GM12878 (cell line): ENCODE measurements around the gene LAMA2. TPM values are rescaled to one million over a fixed set of nuclear protein-coding genes. Genes with fewer than 3 reads are reported as not detected.

ENCODE experiments used
- ATAC-seq: fragments of 200-7000 bp; cut with Tn5 transposase; 3 replicates; pipeline ENCODE4 v1.9.1; 2020; ENCODE audit warnings: mild to moderate bottlenecking, moderate library complexity
- BruUV-seq: library from RNA; stranded (reverse); fragments of 400-500 nt; replicated peaks from 2 replicates; lab custom pipeline; 2021; lab: Mats Ljungman, UMichigan
- CTCF ChIA-PET: fragments of 300-600 bp; sonication (Branson Sonifier 250); formaldehyde crosslinking; extraction: SDS; loops from one replicate; lab custom pipeline; 2021; ENCODE audit warnings: inconsistent platforms; lab: Yijun Ruan, JAX
- POLR2A ChIA-PET: fragments of 350-600 bp; formaldehyde crosslinking; extraction: SDS; loops from one replicate; lab custom pipeline; 2021; ENCODE audit warnings: inconsistent platforms; lab: Charles Lee
- RAD21 ChIA-PET: fragments of 300-600 bp; sonication (Branson Sonifier 250); formaldehyde crosslinking; loops from one replicate; lab custom pipeline; 2023; ENCODE audit warnings: antibody characterized with exemption; ENCODE audit not compliant: unreplicated experiment; lab: Charles Lee
- SMC1A ChIA-PET: fragments of 300-600 bp; sonication (Branson Sonifier 250); formaldehyde crosslinking; loops from one replicate; lab custom pipeline; 2023; ENCODE audit not compliant: unreplicated experiment, uncharacterized antibody; lab: Charles Lee
- DNase-seq: peaks from one replicate; pipeline ENCODE4 v3.0.0-alpha.2; 2011; ENCODE audit warnings: low read depth, low spot score
- FAIRE-seq: peaks from 3 replicates; lab custom pipeline; 2011; peaks lifted over from hg19 to GRCh38; lab: Jason Lieb, UNC
- H2AFZ ChIP-seq: 2 replicates; pipeline ENCODE4 v1.6.0; 2011; ENCODE audit warnings: low read depth, low read length, control low read depth; ENCODE audit not compliant: control insufficient read depth
- H3K27ac ChIP-seq: 2 replicates; pipeline ENCODE4 v1.5.1; 2011; ENCODE audit warnings: control low read depth; ENCODE audit not compliant: control insufficient read depth, insufficient read depth
- H3K27me3 ChIP-seq, 2 experiments: replicated peaks in 1 of 2; 2 replicates each; pipeline versions ENCODE4 v1.6.0 to v1.6.1; 2011; ENCODE audit warnings: low read length in 1 of 2; ENCODE audit not compliant: control insufficient read depth in 2 of 2, insufficient read depth in 2 of 2
- H3K36me3 ChIP-seq, 2 experiments: 2 replicates each; pipeline ENCODE4 v1.5.1; 2011; ENCODE audit warnings: low read length in 1 of 2; ENCODE audit not compliant: control insufficient read depth in 2 of 2, insufficient read depth in 2 of 2
- H3K4me1 ChIP-seq: 2 replicates; pipeline ENCODE4 v1.6.1; 2011; ENCODE audit warnings: mild to moderate bottlenecking, low read length, moderate library complexity, mixed read lengths; ENCODE audit not compliant: control insufficient read depth, insufficient read depth
- H3K4me2 ChIP-seq: 2 replicates; pipeline ENCODE4 v1.6.0; 2011; ENCODE audit warnings: control low read depth; ENCODE audit not compliant: control insufficient read depth, insufficient read depth
- H3K4me3 ChIP-seq: fragments of 200-600 bp; sonication (generic); 2 replicates; pipeline ENCODE4 v1.5.1; 2016
- H3K79me2 ChIP-seq: 2 replicates; pipeline ENCODE4 v1.6.0; 2011; ENCODE audit warnings: low read length; ENCODE audit not compliant: control insufficient read depth, insufficient read depth
- H3K9ac ChIP-seq: 2 replicates; pipeline ENCODE4 v1.8.0; 2011; ENCODE audit warnings: low read length, control low read depth, mixed read lengths; ENCODE audit not compliant: control insufficient read depth, insufficient read depth
- H3K9me3 ChIP-seq: replicated peaks from 3 replicates; pipeline ENCODE4 v1.5.1; 2011; ENCODE audit warnings: mild to moderate bottlenecking, low read length; ENCODE audit not compliant: control insufficient read depth, insufficient read depth
- H4K20me1 ChIP-seq: 2 replicates; pipeline ENCODE4 v1.6.0; 2011; ENCODE audit not compliant: control insufficient read depth, insufficient read depth
- BCL3 ChIP-seq: IDR thresholded peaks from 2 replicates; pipeline ENCODE4 v1.6.1; 2011; ENCODE audit warnings: borderline replicate concordance, low read depth, mild to moderate bottlenecking, moderate library complexity, low read length; ENCODE audit not compliant: insufficient read depth, poor library complexity, severe bottlenecking
- CBX3 ChIP-seq: fragments of 200-600 bp; sonication (generic); IDR thresholded peaks from 2 replicates; pipeline ENCODE4 v1.6.1; 2016; ENCODE audit warnings: low read depth, borderline replicate concordance
- CEBPB ChIP-seq, 2 experiments: fragments of 150-350 bp in 1 of 2; IDR thresholded peaks; 2 replicates each; pipeline ENCODE4 v1.6.1; 2012 to 2014; ENCODE audit warnings: low read depth in 2 of 2, low read length in 2 of 2, borderline replicate concordance in 1 of 2, inconsistent platforms in 1 of 2
- EZH2 ChIP-seq: IDR thresholded peaks from 2 replicates; pipeline ENCODE4 v1.6.1; 2012; ENCODE audit warnings: low read depth, mild to moderate bottlenecking, control low read depth, inconsistent platforms, low read length, borderline replicate concordance; ENCODE audit not compliant: control insufficient read depth
- SMARCA5 ChIP-seq: fragments of 450-650 bp; IDR thresholded peaks from 2 replicates; pipeline ENCODE4 v1.6.1; 2017; ENCODE audit warnings: mild to moderate bottlenecking
- WRNIP1 ChIP-seq: IDR thresholded peaks from 2 replicates; pipeline ENCODE4 v1.6.1; 2011; ENCODE audit warnings: low read depth, low read length, improper control_type of control experiment, borderline replicate concordance
- WGBS: methylation state at CpG from one replicate; pipeline ENCODE4 v1.1.6; 2016; ENCODE audit warnings: low lambda C conversion rate; ENCODE audit not compliant: insufficient replicate concordance, insufficient coverage; ENCODE audit errors: missing lambda C conversion rate; 5-methylcytosine and 5-hydroxymethylcytosine counted together
- in situ Hi-C: fragments of 300-500 bp; cut with MboI; formaldehyde crosslinking; loops from 9 replicates; pipeline ENCODE4 v1.14.3; 2018; ENCODE audit warnings: mixed read lengths
- intact Hi-C: fragments of 100-400 bp; cut with micrococcal nuclease; formaldehyde crosslinking; loops from one replicate; pipeline ENCODE4 v1.14.2; 2022; ENCODE audit not compliant: unreplicated experiment
- polyA plus RNA-seq, 11 experiments: library from polyadenylated mRNA; depleted of rRNA in 4 of 11; unstranded in 6 of 11; stranded (reverse) in 5 of 11; fragments of >200 nt; fragmentation: Nextera tagmentation in 4 of 11; fragmentation: Illumina TruSeq in 1 of 11; extraction: Ambion mirVana in 4 of 11; extraction: Trizol in 1 of 11; gene quantifications; 1 replicate in 1 of 11; 2 replicates in 10 of 11; pipeline versions ENCODE4 v1.2.1 to v1.2.3, GENCODE V29; 2011 to 2016; ENCODE audit warnings: inconsistent platforms in 2 of 11, missing spikeins in 2 of 11, low read depth in 1 of 11
- total RNA-seq, 4 experiments: library from RNA; depleted of rRNA in 3 of 4; stranded (reverse); fragments of >200 nt in 3 of 4; fragmentation: Illumina TruSeq in 1 of 4; extraction: Trizol in 1 of 4; gene quantifications; 2 replicates each; pipeline versions ENCODE4 v1.2.1 to v1.2.3, GENCODE V29; 2013 to 2021
- TF ChIP-seq, protein P1 (sequence below): fragments of 450-650 bp; IDR thresholded peaks from 2 replicates; pipeline ENCODE4 v1.6.1; 2017; ENCODE audit warnings: mild to moderate bottlenecking, moderate library complexity

Gene LAMA2
- total and polyA plus RNA-seq, 10 of the 15 experiments (the other 5 are each of a cell fraction or from before 2014, with no cell fraction given): 0.04 to 2.0 (median 0.37) TPM; not detected in 1

DNA sequence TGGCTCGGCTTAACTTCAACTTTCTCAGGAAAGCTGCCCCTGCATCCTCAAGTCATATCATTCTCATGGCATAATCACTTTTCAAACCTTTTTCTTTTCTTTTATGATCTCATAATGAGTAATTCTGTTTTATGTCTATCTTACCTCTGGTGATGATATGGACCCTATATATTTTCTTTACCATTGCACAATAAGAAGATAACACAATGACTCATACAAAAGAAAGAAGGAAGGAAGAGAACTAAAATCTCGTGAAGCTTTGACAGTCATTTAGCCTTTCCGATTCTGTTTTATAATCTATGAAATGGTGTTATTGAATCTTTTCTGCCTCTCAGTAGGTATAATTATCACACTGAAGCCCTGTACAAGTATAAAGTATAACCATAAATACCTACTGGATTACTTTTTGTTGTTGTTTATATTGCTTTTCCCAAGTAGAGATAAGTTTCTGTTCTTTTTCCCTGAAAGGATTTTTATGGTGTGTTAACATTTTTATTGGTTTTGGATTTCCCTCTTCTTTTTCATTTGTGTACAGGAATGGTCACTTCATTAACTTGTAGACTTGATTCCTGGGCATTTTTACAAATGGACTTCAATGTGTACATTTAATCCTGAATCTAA, 300.9 kb downstream of the LAMA2 start:
- no peaks in the 10 kb centered on the region for H4K20me1 ChIP-seq
- DNase-seq (no peak), ATAC-seq (no peak), FAIRE-seq (no peak)
- H3K36me3 ChIP-seq: no peaks in the 10 kb centered on the region
- H3K27me3 ChIP-seq: no peaks in the 10 kb centered on the region
- H3K4me2 ChIP-seq: no peak overlapping the region
- no peaks in the 10 kb centered on the region for H3K4me1 ChIP-seq
- ChIA-PET CTCF (no interaction called here), RAD21 (no interaction called here), POLR2A (no interaction called here), SMC1A (no interaction called here)
- H3K4me3 ChIP-seq: no peak overlapping the region
- in situ Hi-C loops (no loop called here), intact Hi-C loops (no loop called here)
- no peaks in the 10 kb centered on the region for H3K9me3 ChIP-seq
- no peaks in the 10 kb centered on the region for H3K79me2 ChIP-seq
- no peak overlapping the region for H3K9ac ChIP-seq
- no peak for TF ChIP-seq BCL3
- no peak for TF ChIP-seq WRNIP1
- TF ChIP-seq SMARCA5: no peak
- TF ChIP-seq EZH2: no peak
- TF ChIP-seq, protein P1, sequence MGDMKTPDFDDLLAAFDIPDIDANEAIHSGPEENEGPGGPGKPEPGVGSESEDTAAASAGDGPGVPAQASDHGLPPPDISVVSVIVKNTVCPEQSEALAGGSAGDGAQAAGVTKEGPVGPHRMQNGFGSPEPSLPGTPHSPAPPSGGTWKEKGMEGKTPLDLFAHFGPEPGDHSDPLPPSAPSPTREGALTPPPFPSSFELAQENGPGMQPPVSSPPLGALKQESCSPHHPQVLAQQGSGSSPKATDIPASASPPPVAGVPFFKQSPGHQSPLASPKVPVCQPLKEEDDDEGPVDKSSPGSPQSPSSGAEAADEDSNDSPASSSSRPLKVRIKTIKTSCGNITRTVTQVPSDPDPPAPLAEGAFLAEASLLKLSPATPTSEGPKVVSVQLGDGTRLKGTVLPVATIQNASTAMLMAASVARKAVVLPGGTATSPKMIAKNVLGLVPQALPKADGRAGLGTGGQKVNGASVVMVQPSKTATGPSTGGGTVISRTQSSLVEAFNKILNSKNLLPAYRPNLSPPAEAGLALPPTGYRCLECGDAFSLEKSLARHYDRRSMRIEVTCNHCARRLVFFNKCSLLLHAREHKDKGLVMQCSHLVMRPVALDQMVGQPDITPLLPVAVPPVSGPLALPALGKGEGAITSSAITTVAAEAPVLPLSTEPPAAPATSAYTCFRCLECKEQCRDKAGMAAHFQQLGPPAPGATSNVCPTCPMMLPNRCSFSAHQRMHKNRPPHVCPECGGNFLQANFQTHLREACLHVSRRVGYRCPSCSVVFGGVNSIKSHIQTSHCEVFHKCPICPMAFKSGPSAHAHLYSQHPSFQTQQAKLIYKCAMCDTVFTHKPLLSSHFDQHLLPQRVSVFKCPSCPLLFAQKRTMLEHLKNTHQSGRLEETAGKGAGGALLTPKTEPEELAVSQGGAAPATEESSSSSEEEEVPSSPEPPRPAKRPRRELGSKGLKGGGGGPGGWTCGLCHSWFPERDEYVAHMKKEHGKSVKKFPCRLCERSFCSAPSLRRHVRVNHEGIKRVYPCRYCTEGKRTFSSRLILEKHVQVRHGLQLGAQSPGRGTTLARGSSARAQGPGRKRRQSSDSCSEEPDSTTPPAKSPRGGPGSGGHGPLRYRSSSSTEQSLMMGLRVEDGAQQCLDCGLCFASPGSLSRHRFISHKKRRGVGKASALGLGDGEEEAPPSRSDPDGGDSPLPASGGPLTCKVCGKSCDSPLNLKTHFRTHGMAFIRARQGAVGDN: no peak
- TF ChIP-seq CBX3: no peak
- no peak for TF ChIP-seq CEBPB (IDR thresholded peaks at IDR 0.05; ENCODE audit: borderline replicate concordance in 1 of 2, low read depth in 2 of 2, low read length in 2 of 2)
- BruUV-seq: no TSS peak
- H3K27ac ChIP-seq: no peak overlapping the region
- no peak overlapping the region for H2AFZ ChIP-seq
- WGBS: 40% methylated on average over 3 of the region's 3 CpGs
